Measurements from ENCODE around the gene HCN3. TPM values are rescaled to one million over a fixed set of nuclear protein-coding genes. Genes with fewer than 3 reads are reported as not detected.
A peak's percentile ranks its signal among the peaks of the same experiment; 100 is the strongest.

Gene HCN3
- total and polyA plus RNA-seq, 2 of the 13 experiments (the other 11 are each of a cell fraction or from before 2014, with no cell fraction given) = 2.4 to 10.2 TPM

- TF ChIP-seq HINFP (CRISPR knock-in tag; IDR thresholded peaks at IDR 0.05; ENCODE audit: low read depth) (peak; percentile 89; the same call in 1 of the 2 replicates), BATF2 (CRISPR knock-in tag; IDR thresholded peaks at IDR 0.05) (no peak), BCL6 (CRISPR knock-in tag; IDR thresholded peaks at IDR 0.05) (0 out of 2 replicates have a peak, but pooled peaks have one; percentile 68), NCOA1 (CRISPR knock-in tag; IDR thresholded peaks at IDR 0.05) (0 out of 2 replicates have a peak, but pooled peaks have one; percentile 58), ZNF710 (CRISPR knock-in tag; IDR thresholded peaks at IDR 0.05; ENCODE audit: borderline replicate concordance) (peak; percentile 90; the same call in 1 of the 2 replicates), CTCF (CRISPR knock-in tag; IDR thresholded peaks at IDR 0.05) (peak; percentile 32), ZNF556 (CRISPR knock-in tag; IDR thresholded peaks at IDR 0.05; ENCODE audit: borderline replicate concordance) (peak; percentile 95), PAX8 (CRISPR knock-in tag; IDR thresholded peaks at IDR 0.05; ENCODE audit: borderline replicate concordance) (peak; percentile 64; the same call in 1 of the 2 replicates), ATF7-NPFF (CRISPR knock-in tag; IDR thresholded peaks at IDR 0.05; ENCODE audit: low read depth) (peak; percentile 57), SKIL (CRISPR knock-in tag; IDR thresholded peaks at IDR 0.05; ENCODE audit: borderline replicate concordance) (peak; percentile 50; the same call in 1 of the 2 replicates), ZNF282 (IDR thresholded peaks at IDR 0.05; ENCODE audit: partially characterized antibody) (no peak), TFDP2 (CRISPR knock-in tag; IDR thresholded peaks at IDR 0.05) (peak; percentile 71), ZBTB25 (CRISPR knock-in tag; IDR thresholded peaks at IDR 0.05) (no peak), DR1 (CRISPR knock-in tag; IDR thresholded peaks at IDR 0.05) (peak; percentile 92), ZNF205 (CRISPR knock-in tag; IDR thresholded peaks at IDR 0.05) (peak; percentile 41; the same call in 1 of the 2 replicates), PHF20 (CRISPR knock-in tag; IDR thresholded peaks at IDR 0.05) (peak; percentile 64), SNAPC2 (CRISPR knock-in tag; IDR thresholded peaks at IDR 0.05) (peak; percentile 30; the same call in 1 of the 2 replicates)
Observed at GRCh38 chr1:155300553-155301329, 23.5 kb downstream of the HCN3 start (continued).
